Breast epithelium (tissue), 4 donors: ENCODE data around the gene GPR87. TPM values are rescaled to one million over a fixed set of nuclear protein-coding genes. Genes with fewer than 3 reads are reported as not detected.
A peak's percentile ranks its signal among the peaks of the same experiment; 100 is the strongest.

Source experiments
- DNase-seq, 2 donors: peaks; one replicate each; pipeline ENCODE4 v3.0.0-alpha.2; 2019; ENCODE audit warnings: low spot score in 2 of 2
- H3K27ac ChIP-seq, 2 donors: fragments of 200-600 bp; sonication (generic) in 1 of 2; one replicate each; pipeline ENCODE4 v1.5.1; 2016 to 2019; ENCODE audit warnings: mild to moderate bottlenecking in 1 of 2
- H3K27me3 ChIP-seq, 2 donors: fragments of 200-600 bp; sonication (generic) in 1 of 2; one replicate each; pipeline versions ENCODE4 v1.5.1 to v1.6.0; 2017 to 2019; ENCODE audit warnings: control low read depth in 1 of 2, mild to moderate bottlenecking in 1 of 2
- H3K36me3 ChIP-seq: fragments of 200-600 bp; one replicate; pipeline ENCODE4 v1.5.1; 2019
- H3K4me1 ChIP-seq, 2 donors: fragments of 200-600 bp; sonication (generic); one replicate each; pipeline ENCODE4 v1.5.1; 2016 to 2019; ENCODE audit warnings: control low read depth in 1 of 2
- H3K4me3 ChIP-seq, 3 donors: fragments of 200-600 bp; sonication (generic); 1 replicate in 2 of 3; 2 replicates in 1 of 3; pipeline ENCODE4 v1.5.1; 2016 to 2019; ENCODE audit warnings: mild to moderate bottlenecking in 3 of 3, moderate library complexity in 2 of 3
- H3K9me3 ChIP-seq, 2 donors: fragments of 200-600 bp; sonication (generic) in 1 of 2; one replicate each; pipeline ENCODE4 v1.5.1; 2016 to 2019; ENCODE audit warnings: control low read depth in 1 of 2
- POLR2A ChIP-seq: fragments of 450-650 bp; IDR thresholded peaks from one replicate; pipeline ENCODE4 v1.6.1; 2016; ENCODE audit warnings: antibody characterized with exemption, mild to moderate bottlenecking, moderate library complexity
- POLR2AphosphoS5 ChIP-seq, 3 donors: sonication (generic); formaldehyde crosslinking; IDR thresholded peaks; one replicate each; pipeline ENCODE4 v1.6.1; 2017; ENCODE audit warnings: antibody characterized with exemption in 3 of 3
- intact Hi-C: fragments of 100-400 bp; cut with DNase I; formaldehyde crosslinking; loops from one replicate; pipeline ENCODE4 v1.15.1; 2023; ENCODE audit warnings: low total_unique reads
- total RNA-seq, 3 donors: library from RNA; depleted of rRNA; stranded (reverse); fragments of >200 nt; gene quantifications; one replicate each; pipeline ENCODE4 v1.1.0, GENCODE V29; 2016
- TF ChIP-seq, protein P1 (sequence below), 3 donors: fragments of 450-650 bp; IDR thresholded peaks; one replicate each; pipeline ENCODE4 v1.5.1; 2016 to 2017; ENCODE audit warnings: antibody characterized with exemption in 3 of 3, mild to moderate bottlenecking in 3 of 3, moderate library complexity in 3 of 3

Gene GPR87
- total RNA-seq, 3 donors from 2014 or later, result 2.6 to 3.4 TPM; not detected in 1

DNA sequence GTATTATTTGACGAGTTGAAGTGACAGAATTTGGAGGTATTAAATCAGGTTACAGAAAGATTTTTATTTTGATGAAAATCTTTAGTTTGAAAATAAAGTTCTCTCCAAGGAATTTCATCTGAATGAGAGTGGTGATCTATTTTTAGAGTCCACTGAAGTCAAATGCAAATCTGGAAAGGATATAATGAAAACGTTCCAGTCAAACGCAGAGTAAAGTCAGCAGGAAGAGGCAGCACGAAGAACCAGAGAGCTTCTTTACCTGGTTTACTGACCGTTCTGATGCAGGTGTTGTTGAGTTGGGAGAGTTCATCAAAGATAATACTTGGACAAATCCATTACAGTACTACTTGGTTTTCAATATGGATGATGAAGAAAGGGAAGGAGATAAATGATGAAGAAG lies 47.0 kb downstream of the GPR87 start:
- H3K27me3 ChIP-seq, result no peaks in the 10 kb centered on the region
- TF ChIP-seq, protein P1, sequence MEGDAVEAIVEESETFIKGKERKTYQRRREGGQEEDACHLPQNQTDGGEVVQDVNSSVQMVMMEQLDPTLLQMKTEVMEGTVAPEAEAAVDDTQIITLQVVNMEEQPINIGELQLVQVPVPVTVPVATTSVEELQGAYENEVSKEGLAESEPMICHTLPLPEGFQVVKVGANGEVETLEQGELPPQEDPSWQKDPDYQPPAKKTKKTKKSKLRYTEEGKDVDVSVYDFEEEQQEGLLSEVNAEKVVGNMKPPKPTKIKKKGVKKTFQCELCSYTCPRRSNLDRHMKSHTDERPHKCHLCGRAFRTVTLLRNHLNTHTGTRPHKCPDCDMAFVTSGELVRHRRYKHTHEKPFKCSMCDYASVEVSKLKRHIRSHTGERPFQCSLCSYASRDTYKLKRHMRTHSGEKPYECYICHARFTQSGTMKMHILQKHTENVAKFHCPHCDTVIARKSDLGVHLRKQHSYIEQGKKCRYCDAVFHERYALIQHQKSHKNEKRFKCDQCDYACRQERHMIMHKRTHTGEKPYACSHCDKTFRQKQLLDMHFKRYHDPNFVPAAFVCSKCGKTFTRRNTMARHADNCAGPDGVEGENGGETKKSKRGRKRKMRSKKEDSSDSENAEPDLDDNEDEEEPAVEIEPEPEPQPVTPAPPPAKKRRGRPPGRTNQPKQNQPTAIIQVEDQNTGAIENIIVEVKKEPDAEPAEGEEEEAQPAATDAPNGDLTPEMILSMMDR (IDR thresholded peaks at IDR 0.05), result no peak
- TF ChIP-seq POLR2A (no peak), POLR2AphosphoS5 (IDR thresholded peaks at IDR 0.05) (no peak)
- intact Hi-C loops, result no loop called here
- H3K27ac ChIP-seq, result no peak overlapping the region
- no peaks in the 10 kb centered on the region for H3K36me3 ChIP-seq
- no peak overlapping the region for H3K4me3 ChIP-seq
- no peaks in the 10 kb centered on the region for H3K9me3 ChIP-seq
- no peaks in the 10 kb centered on the region for H3K4me1 ChIP-seq
- DNase-seq, result no peak

DNA sequence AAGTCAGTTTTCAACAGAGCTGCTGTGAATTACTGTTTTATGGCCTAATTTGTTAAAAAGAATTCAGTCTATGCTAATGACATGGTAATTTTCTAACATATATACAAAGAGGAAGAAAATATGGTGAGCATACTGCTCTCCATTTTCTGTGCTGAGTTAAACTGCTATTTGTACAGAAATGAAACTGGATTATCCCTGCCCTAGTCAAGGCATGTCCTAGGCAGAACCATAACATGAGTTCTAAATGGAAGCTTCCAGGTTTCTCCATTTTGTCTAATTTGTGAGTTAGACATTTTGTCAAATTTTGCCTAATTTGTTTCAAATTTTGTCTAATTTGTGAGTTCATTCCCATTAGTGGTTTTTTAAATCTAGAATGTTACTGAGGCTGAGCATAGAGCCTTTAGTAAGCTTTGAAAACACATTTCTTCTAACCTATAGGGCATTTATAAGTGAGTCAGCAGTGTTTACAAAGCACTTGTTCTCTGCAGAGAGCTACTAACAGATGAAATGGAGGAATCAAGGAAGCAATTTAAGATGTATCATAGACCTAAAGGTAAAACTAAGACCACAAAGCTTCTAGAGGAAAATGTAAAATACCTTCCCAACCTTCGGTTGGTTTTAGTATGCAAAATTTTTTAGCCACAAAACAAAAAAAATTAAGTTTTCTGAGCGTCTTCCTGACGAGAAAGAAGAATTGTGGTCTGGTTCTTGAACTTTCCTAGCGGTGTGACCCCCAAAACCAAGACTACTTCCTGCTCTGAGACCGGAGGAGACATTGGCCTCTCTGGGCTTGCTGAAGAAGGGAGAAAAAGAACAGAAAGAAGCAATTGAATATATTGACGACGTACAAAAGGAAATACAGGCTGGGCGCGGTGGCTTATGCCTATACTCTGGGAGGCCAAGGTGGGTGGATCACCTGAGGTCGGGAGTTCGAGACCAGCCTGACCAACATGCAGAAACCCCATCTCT lies 48.1 kb downstream of the GPR87 start:
- DNase-seq, result no peak
- Histone ChIP-seq H3K9me3 (no peaks in the 10 kb centered on the region), H3K27me3 (no peaks in the 10 kb centered on the region), H3K4me1 (no peaks in the 10 kb centered on the region), H3K36me3 (no peaks in the 10 kb centered on the region), H3K27ac (no peak overlapping the region), H3K4me3 (no peak overlapping the region)
- TF ChIP-seq POLR2AphosphoS5 (IDR thresholded peaks at IDR 0.05), result no peak
- TF ChIP-seq, protein P1 (IDR thresholded peaks at IDR 0.05), result no peak
- TF ChIP-seq POLR2A, result no peak
- intact Hi-C loops, result no loop called here

DNA sequence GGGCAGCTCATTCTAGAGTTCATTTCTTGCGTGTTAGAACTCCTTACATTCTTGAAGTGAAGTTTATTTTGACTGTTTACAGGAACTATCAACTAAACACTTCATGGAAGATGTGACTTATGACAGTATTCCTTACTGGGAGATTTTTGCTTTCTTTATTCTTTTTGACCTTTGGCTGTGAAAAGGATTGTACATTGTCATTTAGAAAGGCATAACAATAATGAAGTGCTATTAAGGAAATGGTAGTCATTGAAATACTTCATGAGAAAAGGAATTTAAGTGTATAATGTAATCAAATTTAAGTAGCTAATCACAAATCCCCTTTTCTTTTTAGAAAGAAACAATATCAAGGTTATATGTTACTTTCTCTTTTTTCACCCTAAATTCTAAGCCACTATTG lies 49.6 kb downstream of the GPR87 start:
- Histone ChIP-seq H3K9me3 (no peaks in the 10 kb centered on the region), H3K4me3 (no peak overlapping the region), H3K27me3 (no peaks in the 10 kb centered on the region), H3K27ac (no peak overlapping the region), H3K4me1 (no peaks in the 10 kb centered on the region), H3K36me3 (no peaks in the 10 kb centered on the region)
- no peak for DNase-seq
- TF ChIP-seq POLR2AphosphoS5 (IDR thresholded peaks at IDR 0.05) (no peak), POLR2A (no peak)
- TF ChIP-seq, protein P1 (IDR thresholded peaks at IDR 0.05), result no peak
- intact Hi-C loops, result no loop called here

DNA sequence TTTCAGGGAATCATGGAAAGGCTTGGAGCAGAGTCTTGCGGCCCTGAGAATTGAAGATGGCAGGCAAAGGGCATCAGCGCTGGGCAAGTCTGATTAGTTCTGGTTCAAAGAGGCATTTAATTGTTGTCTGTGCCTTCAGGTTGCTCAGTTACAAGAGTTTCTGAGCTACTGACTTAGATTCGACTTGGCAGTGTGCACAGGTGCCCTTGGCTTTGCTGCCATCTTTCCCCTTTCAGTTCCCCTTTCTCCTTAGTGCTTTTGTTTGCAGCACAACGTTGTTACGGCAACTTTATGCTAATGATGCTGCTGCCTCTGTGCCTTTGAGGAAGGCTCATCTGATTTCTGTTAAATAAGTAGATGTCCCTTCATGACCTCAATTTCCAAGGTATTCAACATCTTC lies 50.8 kb downstream of the GPR87 start:
- Histone ChIP-seq H3K27ac (peak overlapping the region in 1 of 2 donors; percentile 38), H3K4me1 (no peaks in the 10 kb centered on the region), H3K4me3 (no peak overlapping the region), H3K27me3 (no peaks in the 10 kb centered on the region), H3K36me3 (no peaks in the 10 kb centered on the region), H3K9me3 (no peaks in the 10 kb centered on the region)
- no peak for TF ChIP-seq POLR2AphosphoS5 (IDR thresholded peaks at IDR 0.05)
- TF ChIP-seq, protein P1 (IDR thresholded peaks at IDR 0.05), result no peak
- no peak for TF ChIP-seq POLR2A
- DNase-seq, result no peak
- intact Hi-C loops, result no loop called here

DNA sequence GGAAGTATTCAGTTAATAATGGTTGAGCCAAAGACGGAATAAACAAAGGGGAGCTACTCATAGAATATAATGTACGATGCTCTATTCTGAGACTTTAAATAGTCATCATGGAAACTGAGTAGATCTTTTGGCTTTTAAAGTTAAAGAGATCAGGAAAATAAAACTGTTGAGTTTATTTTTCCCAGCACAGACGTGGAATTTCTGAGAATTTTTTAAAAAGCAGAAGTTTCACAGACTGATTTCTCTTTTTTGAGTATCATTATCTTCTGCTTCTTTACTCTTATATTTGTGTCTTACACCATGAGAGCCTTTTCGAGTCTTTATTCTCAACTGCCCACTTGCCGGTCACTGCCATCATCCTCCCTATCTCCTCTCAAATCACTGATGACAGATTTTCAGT lies 51.5 kb downstream of the GPR87 start:
- DNase-seq, result no peak
- intact Hi-C loops, result no loop called here
- no peaks in the 10 kb centered on the region for H3K9me3 ChIP-seq
- TF ChIP-seq, protein P1 (IDR thresholded peaks at IDR 0.05), result no peak
- TF ChIP-seq POLR2A (no peak), POLR2AphosphoS5 (IDR thresholded peaks at IDR 0.05) (no peak)
- no peaks in the 10 kb centered on the region for H3K36me3 ChIP-seq
- no peaks in the 10 kb centered on the region for H3K27me3 ChIP-seq
- no peak overlapping the region for H3K4me3 ChIP-seq
- H3K27ac ChIP-seq, result no peak overlapping the region
- H3K4me1 ChIP-seq, result no peaks in the 10 kb centered on the region
